DMS114 treated with DMSO at 0.1 percent for 48 hours (cell line): ENCODE measurements around the gene TMEM132C.

Source experiments
- DNase-seq: peaks from one replicate; lab custom pipeline; 2025; ENCODE audit not compliant: unreplicated experiment; lab: John Stamatoyannopoulos, UW

The TMEM132C gene

GRCh38 chr12:128699106-128699505, 432.1 kb downstream of the TMEM132C start:
- DNase-seq = no peak

DNA sequence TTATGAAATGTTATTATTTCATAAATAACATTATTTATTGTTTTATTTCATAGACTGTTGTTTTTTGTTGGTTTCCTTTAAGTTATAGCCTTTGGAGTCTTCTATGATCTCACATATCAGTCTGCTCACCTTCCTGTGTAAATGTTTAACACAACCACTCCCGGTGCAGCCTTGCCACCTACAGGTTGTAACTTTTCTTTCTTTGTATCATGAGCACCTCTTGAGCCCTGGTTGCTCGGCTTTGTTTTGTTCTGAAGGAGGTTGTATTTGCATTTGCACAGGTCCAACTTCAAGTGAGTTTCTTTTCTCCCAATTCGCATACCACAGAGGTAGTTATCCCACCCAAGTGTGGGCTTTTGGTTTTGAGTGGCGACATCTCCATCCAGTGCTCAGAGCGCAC, 435.4 kb downstream of the TMEM132C start:
- DNase-seq = no peak

GRCh38 chr12:128705140-128705539, 438.2 kb downstream of the TMEM132C start:
- DNase-seq = no peak

DNA sequence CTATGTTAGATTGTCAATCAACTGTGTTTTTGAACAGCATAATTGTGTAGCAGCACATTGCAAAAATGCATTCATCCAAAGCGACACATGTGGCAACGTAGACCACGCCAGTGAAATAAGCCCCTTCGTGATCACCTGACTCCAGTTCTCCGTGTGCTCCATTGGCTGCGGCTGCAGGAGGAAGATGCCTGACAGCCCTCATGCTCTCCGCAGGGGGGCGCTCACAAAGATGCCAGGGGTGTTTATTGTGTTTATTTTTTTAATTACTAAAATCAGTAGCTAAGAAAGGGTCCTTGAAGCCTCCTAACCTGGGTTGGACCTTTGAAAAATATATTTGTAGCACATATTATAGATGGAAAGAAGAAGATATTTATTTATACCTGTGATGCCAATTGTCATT, 440.5 kb downstream of the TMEM132C start:
- DNase-seq = no peak

- DNase-seq = no peak
Measured at GRCh38 chr12:128708789-128709188, 441.8 kb downstream of the TMEM132C start.

DNA sequence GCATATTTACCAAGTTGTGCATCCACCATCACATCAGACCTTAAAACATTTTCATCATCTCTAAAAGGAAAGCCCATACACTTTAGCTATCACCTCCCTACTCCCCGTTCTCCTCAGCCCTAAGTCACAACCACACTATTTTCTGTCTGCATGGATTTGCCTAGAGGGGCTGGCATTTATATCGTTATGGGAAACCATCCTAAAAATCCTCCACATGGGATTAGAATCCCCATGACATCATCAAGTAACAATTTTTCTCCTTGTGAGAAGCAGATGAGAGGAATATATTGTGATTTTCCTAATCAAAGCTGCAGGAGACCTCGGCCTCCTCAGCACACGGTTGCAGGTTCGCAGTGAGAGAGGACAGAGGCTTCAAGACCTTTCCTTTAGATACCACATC, 442.7 kb downstream of the TMEM132C start:
- no peak for DNase-seq

- no peak for DNase-seq
Measured at GRCh38 chr12:128711486-128711885, 444.5 kb downstream of the TMEM132C start.

DNA sequence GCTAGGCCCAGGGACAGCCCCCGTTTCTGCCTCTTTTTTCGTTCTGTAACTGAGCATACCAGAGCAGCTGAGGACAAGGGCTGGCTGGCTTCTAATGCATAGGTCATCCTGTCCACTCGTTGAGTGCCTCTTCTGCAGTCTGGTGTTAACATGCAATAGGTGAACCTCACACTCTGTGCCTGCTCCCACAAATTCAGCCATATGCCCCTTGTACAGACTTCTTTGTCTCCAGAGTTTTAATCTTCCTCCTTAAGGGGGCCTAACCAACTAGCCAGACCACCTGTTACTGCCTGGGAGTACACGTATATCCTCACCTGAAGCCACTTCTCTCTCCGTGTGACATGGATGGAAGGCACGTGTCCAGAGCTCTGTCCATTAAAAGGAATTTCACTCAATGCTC, 445.7 kb downstream of the TMEM132C start:
- no peak for DNase-seq

DNA sequence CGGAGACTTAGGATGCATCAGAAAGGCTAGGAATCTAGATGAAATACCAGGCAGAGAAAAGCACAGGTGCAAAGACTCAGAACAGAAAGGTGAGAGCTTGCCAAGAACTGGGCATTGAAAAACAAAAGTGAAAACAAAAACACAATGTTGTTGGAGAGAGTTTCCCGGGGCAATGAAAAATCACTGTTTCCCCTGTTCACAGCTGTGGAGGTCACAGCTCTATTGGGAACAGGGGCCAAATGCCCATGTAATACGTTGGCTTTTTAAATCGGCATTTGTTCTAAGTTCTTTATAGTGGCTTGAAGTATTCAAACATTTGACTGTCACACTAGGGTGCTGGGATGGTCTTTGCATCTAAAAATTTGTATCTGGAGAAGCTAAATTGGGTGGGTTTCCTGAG, 448.5 kb downstream of the TMEM132C start:
- DNase-seq = no peak

GRCh38 chr12:128724468-128725046, 457.6 kb downstream of the TMEM132C start:
- no peak for DNase-seq

DNA sequence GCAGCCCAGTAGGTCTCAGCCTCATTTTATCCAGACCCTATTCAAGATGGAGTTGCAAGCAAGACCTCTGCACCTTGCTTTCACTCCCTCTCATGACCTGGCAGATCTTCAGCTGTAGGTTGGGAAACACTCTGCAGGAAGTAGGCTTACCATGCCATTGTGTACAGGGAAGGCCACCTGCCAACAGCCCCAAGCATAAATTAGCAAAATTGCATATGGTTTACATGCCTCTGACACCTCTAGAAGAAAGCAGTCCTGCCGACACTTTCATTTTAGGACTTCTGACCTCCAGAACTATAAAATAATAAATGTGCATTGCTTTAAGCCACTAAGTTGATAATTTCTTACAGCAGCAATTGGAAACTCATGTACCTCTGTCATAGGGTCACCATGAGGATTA, 459.9 kb downstream of the TMEM132C start:
- DNase-seq = no peak

DNA sequence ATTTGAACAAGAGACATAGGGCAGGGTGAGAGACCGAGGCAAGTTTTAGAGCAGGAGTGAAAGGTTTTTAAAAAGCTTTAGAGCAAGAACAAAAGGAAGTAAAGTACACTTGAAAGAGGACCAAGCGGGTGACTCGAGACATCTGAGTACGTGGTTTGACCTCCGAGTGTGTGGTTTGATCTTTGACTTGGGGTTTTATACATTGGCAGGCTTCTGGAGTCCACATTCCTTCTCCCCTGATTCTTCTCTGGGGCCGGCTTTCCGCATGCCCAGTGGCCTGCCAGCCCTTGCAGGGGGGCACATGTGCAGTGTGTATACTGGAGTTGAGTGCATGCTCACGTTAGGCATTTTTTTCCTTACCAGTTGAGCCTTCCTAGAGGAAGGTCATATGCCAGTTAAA, 460.5 kb downstream of the TMEM132C start:
- no peak for DNase-seq

GRCh38 chr12:128727999-128728398, 461.0 kb downstream of the TMEM132C start:
- DNase-seq = no peak

DNA sequence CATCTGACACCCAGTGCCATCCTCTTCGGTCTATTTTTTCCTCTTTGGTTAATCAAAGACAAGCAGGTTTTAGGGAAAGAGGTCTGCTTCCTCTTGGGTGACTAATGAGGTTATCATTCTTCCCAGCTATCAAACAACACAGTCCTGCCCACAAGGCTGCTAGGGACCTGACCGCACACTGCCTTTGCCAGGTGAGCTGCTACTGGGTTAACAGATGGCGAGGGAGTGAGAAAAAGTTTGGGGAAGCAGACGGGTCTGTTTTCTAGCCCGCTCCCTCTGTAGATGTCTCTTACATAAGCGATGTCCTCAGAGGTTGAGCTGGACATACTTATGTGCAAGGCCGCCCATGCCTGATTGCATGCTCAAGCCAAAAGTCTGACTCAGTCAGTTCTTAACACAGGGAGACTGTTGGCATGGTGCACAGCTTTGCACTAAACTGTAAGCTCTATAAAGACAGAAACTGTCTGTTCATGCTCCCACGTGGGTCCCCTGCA, 462.7 kb downstream of the TMEM132C start:
- DNase-seq = no peak

DNA sequence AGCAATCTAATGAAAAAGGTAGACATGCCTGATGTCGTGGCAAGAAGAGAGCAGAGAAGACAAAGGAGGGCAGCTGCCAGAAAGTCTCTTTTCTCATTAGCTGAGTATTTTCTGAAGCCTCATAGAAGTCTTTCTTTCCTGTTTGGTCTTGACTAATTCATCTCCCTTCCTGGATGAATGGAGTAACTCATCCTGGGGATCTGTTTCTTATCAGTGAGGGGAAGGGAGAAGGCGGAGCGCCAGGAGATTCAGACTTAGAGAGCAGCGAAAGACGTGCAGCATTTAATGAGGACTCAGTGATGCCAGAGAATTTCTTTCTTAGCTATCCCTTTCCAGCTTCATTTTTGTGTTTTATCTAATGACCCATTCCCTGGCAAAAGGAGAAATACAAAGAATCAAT, 467.4 kb downstream of the TMEM132C start:
- DNase-seq = no peak

- no peak for DNase-seq
Measured at GRCh38 chr12:128737292-128737966, 470.5 kb downstream of the TMEM132C start.

- no peak for DNase-seq
Measured at GRCh38 chr12:128743916-128744315, 476.9 kb downstream of the TMEM132C start.

DNA sequence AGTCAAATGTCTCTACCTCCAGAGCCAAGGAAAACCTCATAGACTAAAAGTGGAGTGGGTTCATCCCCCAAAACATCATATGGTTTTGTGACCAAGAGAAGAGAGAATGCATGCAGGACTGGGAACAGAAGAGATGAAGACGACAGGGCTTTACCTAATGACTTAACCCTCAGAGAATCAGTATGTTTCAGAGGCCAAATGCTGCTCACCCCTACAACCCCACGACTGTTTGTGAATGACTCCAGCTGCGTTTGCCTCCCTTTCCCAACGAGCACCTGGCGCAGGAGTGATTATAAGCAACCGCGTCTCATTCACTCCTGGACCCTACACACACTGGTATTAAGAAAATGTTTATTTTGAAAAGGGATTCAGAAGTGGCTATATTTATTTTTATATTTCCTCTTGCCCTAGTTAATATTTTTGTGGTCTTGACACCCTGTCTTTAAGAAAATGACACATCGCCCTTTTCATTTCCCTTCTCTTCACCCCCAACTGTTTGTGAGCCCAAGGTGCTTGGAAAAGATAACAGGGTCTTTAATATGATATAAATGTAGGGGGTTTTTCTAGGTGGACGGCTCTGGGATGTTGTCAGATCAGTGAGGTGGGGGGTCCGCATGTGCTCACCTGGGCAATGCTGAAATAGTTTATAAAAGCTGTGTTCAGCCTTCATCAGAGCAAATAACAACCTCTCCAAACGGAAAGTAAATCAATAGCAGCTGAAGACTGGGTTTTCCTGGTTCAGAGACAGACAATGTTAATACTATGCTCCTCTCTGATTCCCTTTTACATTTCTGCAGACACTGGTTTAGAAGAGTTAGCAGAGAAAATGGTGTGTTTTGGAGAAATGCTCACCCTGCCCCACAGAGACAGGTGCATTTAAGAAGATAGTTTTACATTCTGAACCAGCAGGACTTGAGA, 479.1 kb downstream of the TMEM132C start:
- DNase-seq = no peak

- no peak for DNase-seq
Measured at GRCh38 chr12:128747441-128747840, 480.5 kb downstream of the TMEM132C start.

GRCh38 chr12:128752386-128752785, 485.4 kb downstream of the TMEM132C start:
- DNase-seq = no peak

DNA sequence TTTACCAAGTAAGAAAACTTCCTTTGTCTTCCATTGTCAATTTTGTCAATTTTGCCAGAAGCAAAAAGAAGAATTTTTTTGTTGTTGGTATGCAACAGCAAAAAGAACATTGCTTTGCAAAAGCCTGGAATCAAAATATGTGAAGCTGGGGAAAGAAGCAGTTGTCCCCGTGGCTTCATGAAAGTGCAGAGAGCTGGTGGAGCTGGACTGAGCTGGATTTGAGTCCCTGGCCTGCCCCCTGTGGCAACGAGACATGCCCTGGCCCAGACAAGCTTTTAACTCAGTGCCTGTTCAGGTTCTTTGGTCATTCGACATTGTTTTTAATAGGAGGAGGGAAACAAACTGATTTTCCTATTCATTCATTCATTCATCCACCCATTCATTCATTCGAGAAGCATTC, 486.5 kb downstream of the TMEM132C start:
- no peak for DNase-seq

- no peak for DNase-seq
Measured at GRCh38 chr12:128754275-128754674, 487.3 kb downstream of the TMEM132C start.
